ENCODE data around the gene ROCK2.

GRCh38 chr2:11329776-11330175, 14.7 kb downstream of the ROCK2 start:
- no peak for TF ChIP-seq POLR2AphosphoS5 (IDR thresholded peaks at IDR 0.05)
- no peak for TF ChIP-seq CTCF (IDR thresholded peaks at IDR 0.05)
